KMS-11 (cell line): ENCODE results near the gene FOXF1.

ENCODE experiments used
- H2AFZ ChIP-seq: fragments of 200-600 bp; sonication (generic); 2 replicates; pipeline ENCODE4 v1.6.1; 2016; ENCODE audit warnings: antibody characterized with exemption, mixed run types, low read depth
- H3K27ac ChIP-seq: fragments of 200-600 bp; sonication (generic); 2 replicates; pipeline ENCODE4 v1.6.1; 2016; ENCODE audit warnings: mild to moderate bottlenecking, mixed run types
- H3K27me3 ChIP-seq: fragments of 200-600 bp; sonication (generic); 2 replicates; pipeline ENCODE4 v1.6.1; 2017; ENCODE audit warnings: mild to moderate bottlenecking, low read depth, mixed run types, moderate library complexity; ENCODE audit not compliant: insufficient read depth
- H3K36me3 ChIP-seq: fragments of 200-600 bp; sonication (generic); 2 replicates; pipeline ENCODE4 v1.6.1; 2017; ENCODE audit warnings: mild to moderate bottlenecking, mixed run types; ENCODE audit not compliant: insufficient read depth
- H3K4me1 ChIP-seq: fragments of 200-600 bp; sonication (generic); 2 replicates; pipeline ENCODE4 v1.6.1; 2016; ENCODE audit warnings: mild to moderate bottlenecking, low read depth, mixed run types; ENCODE audit not compliant: poor library complexity, severe bottlenecking
- H3K4me2 ChIP-seq: fragments of 200-600 bp; sonication (generic); 2 replicates; pipeline ENCODE4 v1.7.0; 2016; ENCODE audit warnings: mild to moderate bottlenecking, mixed run types
- H3K4me3 ChIP-seq: fragments of 200-600 bp; sonication (generic); IDR thresholded peaks from 2 replicates; pipeline ENCODE4 v1.6.1; 2017; ENCODE audit warnings: low read depth, low read length, mixed read lengths; ENCODE audit not compliant: insufficient read depth
- H3K79me2 ChIP-seq: fragments of 200-600 bp; sonication (generic); 2 replicates; pipeline ENCODE4 v1.6.1; 2016; ENCODE audit warnings: low read depth, mixed run types; ENCODE audit not compliant: insufficient read depth
- H3K9ac ChIP-seq: fragments of 200-600 bp; sonication (generic); 2 replicates; pipeline ENCODE4 v1.6.1; 2016; ENCODE audit warnings: mild to moderate bottlenecking, mixed run types
- H4K20me1 ChIP-seq: fragments of 200-600 bp; sonication (generic); 2 replicates; pipeline ENCODE4 v1.6.1; 2016; ENCODE audit warnings: mild to moderate bottlenecking, mixed run types; ENCODE audit not compliant: insufficient read depth
- TF ChIP-seq, protein P1 (sequence below): fragments of 200-600 bp; sonication (generic); conservative IDR thresholded peaks from 2 replicates; pipeline ENCODE4 v1.6.1; 2017; ENCODE audit warnings: low read depth, mild to moderate bottlenecking, antibody characterized with exemption, low read length, moderate library complexity, mixed read lengths

Gene FOXF1

DNA sequence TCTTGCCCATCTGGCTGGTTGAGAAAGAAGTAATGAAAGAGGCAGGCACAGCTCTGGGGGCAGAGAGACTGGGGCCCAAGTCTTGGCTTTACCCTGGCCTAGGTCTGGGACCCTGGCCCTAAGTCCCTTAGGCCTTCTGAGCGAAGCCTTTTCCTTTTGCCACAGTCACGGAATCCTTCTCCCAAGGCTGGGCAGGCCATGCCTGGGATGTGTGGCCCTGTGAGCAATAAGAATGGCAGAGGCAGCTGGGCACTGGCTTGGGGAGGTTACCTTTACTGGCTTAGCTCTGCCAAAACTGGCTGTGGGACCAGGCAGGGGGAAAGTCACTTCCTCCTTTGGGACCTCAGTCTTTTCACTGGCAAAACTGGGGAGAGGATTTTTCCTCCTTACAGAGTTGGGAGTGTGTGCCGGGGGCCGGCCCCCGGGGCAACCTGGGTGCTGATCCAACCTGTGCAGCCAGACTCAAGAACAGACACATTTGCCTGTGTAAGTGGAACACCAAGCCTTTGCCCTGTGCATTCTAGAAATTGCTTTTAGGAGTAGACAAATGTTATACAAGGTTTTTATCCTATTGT is 12.9 kb downstream of the FOXF1 start:
- H2AFZ ChIP-seq = no peak overlapping the region
- no peak overlapping the region for H3K4me2 ChIP-seq
- no peak overlapping the region for H3K9ac ChIP-seq
- H3K4me1 ChIP-seq = no peaks in the 10 kb centered on the region
- H3K36me3 ChIP-seq = no peaks in the 10 kb centered on the region
- TF ChIP-seq, protein P1, sequence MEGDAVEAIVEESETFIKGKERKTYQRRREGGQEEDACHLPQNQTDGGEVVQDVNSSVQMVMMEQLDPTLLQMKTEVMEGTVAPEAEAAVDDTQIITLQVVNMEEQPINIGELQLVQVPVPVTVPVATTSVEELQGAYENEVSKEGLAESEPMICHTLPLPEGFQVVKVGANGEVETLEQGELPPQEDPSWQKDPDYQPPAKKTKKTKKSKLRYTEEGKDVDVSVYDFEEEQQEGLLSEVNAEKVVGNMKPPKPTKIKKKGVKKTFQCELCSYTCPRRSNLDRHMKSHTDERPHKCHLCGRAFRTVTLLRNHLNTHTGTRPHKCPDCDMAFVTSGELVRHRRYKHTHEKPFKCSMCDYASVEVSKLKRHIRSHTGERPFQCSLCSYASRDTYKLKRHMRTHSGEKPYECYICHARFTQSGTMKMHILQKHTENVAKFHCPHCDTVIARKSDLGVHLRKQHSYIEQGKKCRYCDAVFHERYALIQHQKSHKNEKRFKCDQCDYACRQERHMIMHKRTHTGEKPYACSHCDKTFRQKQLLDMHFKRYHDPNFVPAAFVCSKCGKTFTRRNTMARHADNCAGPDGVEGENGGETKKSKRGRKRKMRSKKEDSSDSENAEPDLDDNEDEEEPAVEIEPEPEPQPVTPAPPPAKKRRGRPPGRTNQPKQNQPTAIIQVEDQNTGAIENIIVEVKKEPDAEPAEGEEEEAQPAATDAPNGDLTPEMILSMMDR = no peak
- no peaks in the 10 kb centered on the region for H4K20me1 ChIP-seq
- no peak overlapping the region for H3K27ac ChIP-seq
- H3K79me2 ChIP-seq = no peaks in the 10 kb centered on the region
- peaks cover 26% of the 10 kb centered on the region; the same call in 1 of the 2 replicates for H3K27me3 ChIP-seq
- no peak overlapping the region for H3K4me3 ChIP-seq

DNA sequence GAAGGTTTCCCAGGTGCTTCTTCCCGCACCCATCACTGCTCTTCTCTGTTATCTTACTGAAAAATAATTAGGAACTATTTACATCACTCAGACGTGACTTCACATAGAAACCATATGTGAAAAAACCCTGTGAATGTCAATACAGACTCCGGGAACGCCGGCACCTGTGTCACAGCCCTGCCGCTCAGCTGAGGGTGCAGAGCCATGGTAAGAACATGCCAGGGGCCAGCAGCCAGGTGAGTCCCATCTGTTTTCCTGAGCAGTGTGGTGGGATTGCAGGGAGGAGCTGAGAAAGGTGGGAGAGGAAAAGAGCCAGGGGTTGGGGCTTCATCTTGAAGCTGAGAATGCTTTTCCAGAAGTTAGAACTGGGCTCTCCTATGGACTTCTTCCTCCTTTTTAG is 13.7 kb downstream of the FOXF1 start:
- Histone ChIP-seq H3K27me3 (peaks cover 24% of the 10 kb centered on the region; the same call in 1 of the 2 replicates), H3K4me3 (no peak overlapping the region), H3K36me3 (no peaks in the 10 kb centered on the region), H4K20me1 (no peaks in the 10 kb centered on the region), H3K27ac (no peak overlapping the region), H3K4me2 (no peak overlapping the region), H2AFZ (no peak overlapping the region), H3K9ac (no peak overlapping the region), H3K79me2 (no peaks in the 10 kb centered on the region), H3K4me1 (no peaks in the 10 kb centered on the region)
- TF ChIP-seq, protein P1 = no peak

DNA sequence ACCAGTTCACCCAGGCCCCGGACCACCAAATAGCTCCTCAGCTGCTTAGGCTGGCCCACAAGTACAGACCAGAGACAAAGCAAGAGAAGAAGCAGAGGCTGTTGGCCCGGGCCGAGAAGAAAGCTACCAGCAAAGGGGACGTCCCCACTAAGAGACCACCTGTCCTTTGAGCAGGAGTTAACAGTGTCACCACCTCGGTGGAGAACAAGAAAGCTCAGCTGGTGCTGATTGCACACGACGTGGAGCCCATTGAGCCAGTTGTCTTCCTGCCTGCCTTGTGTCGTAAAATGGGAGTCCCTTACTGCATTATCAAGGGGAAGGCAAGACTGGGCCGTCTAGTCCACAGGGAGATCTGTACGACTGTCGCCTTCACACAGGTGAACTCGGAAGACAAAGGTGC is 15.4 kb downstream of the FOXF1 start:
- Histone ChIP-seq H3K4me1 (no peaks in the 10 kb centered on the region), H3K36me3 (no peaks in the 10 kb centered on the region), H3K27me3 (peaks cover 15% of the 10 kb centered on the region; the same call in 1 of the 2 replicates), H2AFZ (no peak overlapping the region), H3K9ac (no peak overlapping the region), H4K20me1 (no peaks in the 10 kb centered on the region), H3K4me3 (no peak overlapping the region), H3K27ac (no peak overlapping the region), H3K79me2 (no peaks in the 10 kb centered on the region), H3K4me2 (no peak overlapping the region)
- TF ChIP-seq, protein P1 = no peak

DNA sequence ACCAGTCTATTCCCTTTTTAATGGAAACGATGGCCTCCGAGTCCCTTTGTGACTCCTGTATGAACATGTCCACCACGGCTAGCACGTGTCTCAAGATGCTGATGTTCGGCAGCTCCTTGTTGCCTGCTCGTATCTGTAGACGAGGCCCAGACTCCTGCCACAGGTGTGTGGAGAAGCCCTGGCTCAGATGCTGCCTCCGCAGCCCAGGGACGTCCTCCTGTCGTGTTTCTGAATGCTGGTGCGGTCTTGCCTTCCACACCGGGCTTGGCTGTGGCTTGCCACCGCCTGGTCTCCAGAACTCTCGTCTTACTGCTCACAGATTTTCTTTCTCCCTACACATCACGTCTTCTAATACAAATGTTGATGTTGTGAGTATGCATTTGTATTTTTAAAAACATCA is 17.0 kb downstream of the FOXF1 start:
- H3K36me3 ChIP-seq = no peaks in the 10 kb centered on the region
- no peaks in the 10 kb centered on the region for H3K79me2 ChIP-seq
- H3K9ac ChIP-seq = no peak overlapping the region
- H3K4me3 ChIP-seq = no peak overlapping the region
- no peaks in the 10 kb centered on the region; the same call in 1 of the 2 replicates for H3K27me3 ChIP-seq
- H2AFZ ChIP-seq = no peak overlapping the region
- no peaks in the 10 kb centered on the region for H4K20me1 ChIP-seq
- H3K27ac ChIP-seq = no peak overlapping the region
- H3K4me2 ChIP-seq = no peak overlapping the region
- H3K4me1 ChIP-seq = no peaks in the 10 kb centered on the region
- TF ChIP-seq, protein P1 = no peak
